Measurements from ENCODE around the gene CCDC85A.

The CCDC85A gene

GRCh38 chr2:56335101-56335500, 151.3 kb downstream of the CCDC85A start:
- no peak overlapping the region for H3K4me3 ChIP-seq (replicated peaks; ENCODE audit: low read depth, low read length)
- DNase-seq (ENCODE audit: extremely low read depth, low read depth), result no peak
- TF ChIP-seq, protein P1, sequence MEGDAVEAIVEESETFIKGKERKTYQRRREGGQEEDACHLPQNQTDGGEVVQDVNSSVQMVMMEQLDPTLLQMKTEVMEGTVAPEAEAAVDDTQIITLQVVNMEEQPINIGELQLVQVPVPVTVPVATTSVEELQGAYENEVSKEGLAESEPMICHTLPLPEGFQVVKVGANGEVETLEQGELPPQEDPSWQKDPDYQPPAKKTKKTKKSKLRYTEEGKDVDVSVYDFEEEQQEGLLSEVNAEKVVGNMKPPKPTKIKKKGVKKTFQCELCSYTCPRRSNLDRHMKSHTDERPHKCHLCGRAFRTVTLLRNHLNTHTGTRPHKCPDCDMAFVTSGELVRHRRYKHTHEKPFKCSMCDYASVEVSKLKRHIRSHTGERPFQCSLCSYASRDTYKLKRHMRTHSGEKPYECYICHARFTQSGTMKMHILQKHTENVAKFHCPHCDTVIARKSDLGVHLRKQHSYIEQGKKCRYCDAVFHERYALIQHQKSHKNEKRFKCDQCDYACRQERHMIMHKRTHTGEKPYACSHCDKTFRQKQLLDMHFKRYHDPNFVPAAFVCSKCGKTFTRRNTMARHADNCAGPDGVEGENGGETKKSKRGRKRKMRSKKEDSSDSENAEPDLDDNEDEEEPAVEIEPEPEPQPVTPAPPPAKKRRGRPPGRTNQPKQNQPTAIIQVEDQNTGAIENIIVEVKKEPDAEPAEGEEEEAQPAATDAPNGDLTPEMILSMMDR (IDR thresholded peaks at IDR 0.05; ENCODE audit: low read depth, low read length, missing control alignments), result no peak

DNA sequence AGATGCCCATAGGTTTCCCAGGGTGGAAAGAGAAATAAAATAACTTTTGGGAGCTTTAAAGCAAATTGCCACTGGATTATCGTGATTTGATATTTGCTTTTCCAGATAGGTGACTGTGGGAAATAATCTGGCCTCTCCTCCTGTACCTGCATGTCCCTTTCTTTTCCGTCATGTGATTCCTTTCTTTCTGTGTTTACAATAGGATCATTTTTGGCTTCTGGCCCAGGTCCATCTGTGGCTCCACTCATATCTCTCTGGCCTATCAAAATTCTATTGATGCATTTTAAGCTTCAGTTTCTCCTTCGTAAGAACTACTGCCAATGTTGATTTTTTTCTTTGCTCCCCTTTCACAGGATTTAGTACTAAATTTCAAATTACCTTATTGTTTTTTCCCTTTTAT, 153.6 kb downstream of the CCDC85A start:
- H3K4me3 ChIP-seq (replicated peaks; ENCODE audit: low read depth, low read length), result no peak overlapping the region
- DNase-seq (ENCODE audit: extremely low read depth, low read depth), result no peak
- TF ChIP-seq, protein P1 (IDR thresholded peaks at IDR 0.05; ENCODE audit: low read depth, low read length, missing control alignments), result no peak

- H3K4me3 ChIP-seq (replicated peaks; ENCODE audit: low read depth, low read length), result no peak overlapping the region
- TF ChIP-seq, protein P1 (IDR thresholded peaks at IDR 0.05; ENCODE audit: low read depth, low read length, missing control alignments), result no peak
- no peak for DNase-seq (ENCODE audit: extremely low read depth, low read depth)
Measured at GRCh38 chr2:56338232-56338631, 154.4 kb downstream of the CCDC85A start.

DNA sequence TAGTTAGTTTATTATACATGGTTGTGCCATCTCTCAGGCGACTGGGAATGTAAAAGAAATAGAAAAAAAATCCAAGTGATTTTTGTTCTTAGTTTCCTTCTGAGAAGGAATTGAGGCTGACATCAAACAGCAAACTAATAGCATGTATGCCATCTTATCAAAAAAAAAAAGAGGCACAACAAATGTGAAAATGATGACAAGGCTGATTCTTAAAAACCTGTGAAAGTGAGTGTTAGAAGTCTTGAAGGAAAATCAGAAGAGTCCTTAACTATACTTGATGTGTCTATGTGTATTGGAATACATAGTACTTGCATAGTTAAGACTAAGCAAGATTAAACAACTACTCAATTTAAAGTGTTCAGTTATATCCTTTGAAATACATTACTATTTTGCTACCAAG, 161.0 kb downstream of the CCDC85A start:
- H3K4me3 ChIP-seq (replicated peaks; ENCODE audit: low read depth, low read length), result no peak overlapping the region
- no peak for DNase-seq (ENCODE audit: extremely low read depth, low read depth)
- TF ChIP-seq, protein P1 (IDR thresholded peaks at IDR 0.05; ENCODE audit: low read depth, low read length, missing control alignments), result no peak

- DNase-seq (ENCODE audit: extremely low read depth, low read depth), result no peak
- no peak overlapping the region for H3K4me3 ChIP-seq (replicated peaks; ENCODE audit: low read depth, low read length)
- TF ChIP-seq, protein P1 (IDR thresholded peaks at IDR 0.05; ENCODE audit: low read depth, low read length, missing control alignments), result no peak
Measured at GRCh38 chr2:56347881-56348280, 164.1 kb downstream of the CCDC85A start.

DNA sequence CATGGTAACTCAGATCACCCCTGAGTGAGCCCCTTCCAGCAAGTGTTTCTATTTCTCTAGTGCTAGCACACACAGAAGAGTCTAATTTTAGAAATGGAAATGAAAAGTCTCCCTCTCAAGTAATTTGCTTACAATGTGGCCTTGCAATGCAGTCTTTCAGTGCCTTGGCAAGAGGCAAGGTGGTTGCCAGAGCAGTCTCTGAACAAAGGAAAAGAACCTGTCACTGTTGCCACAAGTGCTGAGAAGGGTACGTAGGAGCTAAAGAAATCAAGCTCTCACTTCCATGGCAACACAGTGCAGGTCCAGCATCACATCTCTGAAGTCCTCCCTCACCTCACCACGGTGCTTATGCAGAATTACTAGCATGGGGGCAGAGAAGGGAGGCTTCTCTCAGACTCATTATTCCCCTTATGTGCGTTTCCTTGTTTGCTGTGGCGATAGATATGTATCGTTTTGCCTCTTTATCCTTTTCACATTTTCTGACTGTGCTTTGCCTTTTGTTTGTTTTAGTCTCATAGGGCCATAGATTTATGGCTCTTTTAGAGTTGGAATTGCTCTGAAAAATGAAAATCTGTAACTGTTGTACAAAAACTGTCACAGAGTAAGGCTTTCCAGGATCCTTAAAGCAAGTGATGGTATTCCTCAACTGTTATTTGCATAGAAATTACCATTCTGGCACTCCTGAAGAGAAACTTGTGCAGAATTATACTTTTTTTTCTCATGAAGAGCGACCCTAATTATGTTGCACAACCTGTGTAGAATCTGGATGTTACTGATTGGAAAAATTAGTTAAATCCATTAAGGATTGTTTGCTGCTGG, 164.8 kb downstream of the CCDC85A start:
- H3K4me3 ChIP-seq (replicated peaks; ENCODE audit: low read depth, low read length), result no peak overlapping the region
- no peak for DNase-seq (ENCODE audit: extremely low read depth, low read depth)
- TF ChIP-seq, protein P1 (IDR thresholded peaks at IDR 0.05; ENCODE audit: low read depth, low read length, missing control alignments), result no peak

Measured in HFF-Myc (cell line).